Measurements from ENCODE around the gene DHRS4.
"Not testable (repeated sequence)": the region's sequence is repeated elsewhere in the genome, so short reads cannot be mapped to it uniquely, and the experiment has no call there.

DHRS4 gene

DNA sequence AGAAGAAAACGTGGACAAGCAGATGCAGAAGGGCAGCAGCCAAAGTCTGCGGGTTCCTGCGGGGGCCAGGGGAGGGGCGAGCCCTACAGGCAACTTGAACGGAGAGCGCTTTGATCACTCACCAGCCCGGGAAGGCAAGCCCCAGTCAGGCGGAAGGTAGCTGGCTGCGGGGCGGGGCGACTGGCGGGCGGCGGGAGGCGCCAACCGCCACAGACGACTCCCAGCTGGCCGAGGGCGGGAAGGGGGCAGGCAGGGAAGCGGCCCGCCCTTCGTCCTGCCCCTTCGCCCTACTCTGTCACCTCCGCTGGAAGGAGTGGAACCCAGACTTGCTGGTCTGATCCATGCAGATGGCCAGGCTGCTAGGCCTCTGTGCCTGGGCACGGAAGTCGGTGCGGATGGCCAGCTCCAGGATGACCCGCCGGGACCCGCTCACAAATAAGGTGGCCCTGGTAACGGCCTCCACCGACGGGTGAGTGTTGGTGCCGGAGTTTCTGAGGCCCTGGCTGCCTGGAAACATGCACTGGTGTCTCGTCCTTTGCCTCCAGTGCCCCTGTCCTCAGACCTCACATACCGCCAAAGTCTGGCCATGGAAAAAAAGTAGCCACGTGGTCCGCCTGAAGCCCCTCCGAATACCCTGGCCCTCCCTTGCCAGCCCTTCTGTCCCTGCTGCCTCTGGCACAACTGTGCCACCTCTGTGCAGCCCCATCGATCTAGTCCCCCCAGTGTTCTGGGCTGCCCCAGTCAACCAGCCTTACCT is 35.2 kb downstream of the DHRS4 start, which contains the start of gene DHRS4L2:
Gene DHRS4L2, plus strand, starts transcription at position 323 of the 757 bp plus-strand sequence. Its CDS starts 19 bp downstream, at position 342.
- not testable (repeated sequence) for TF ChIP-seq GATA2, GATA3 (IDR thresholded peaks at IDR 0.05; ENCODE audit: low read depth, low read length)

DNA sequence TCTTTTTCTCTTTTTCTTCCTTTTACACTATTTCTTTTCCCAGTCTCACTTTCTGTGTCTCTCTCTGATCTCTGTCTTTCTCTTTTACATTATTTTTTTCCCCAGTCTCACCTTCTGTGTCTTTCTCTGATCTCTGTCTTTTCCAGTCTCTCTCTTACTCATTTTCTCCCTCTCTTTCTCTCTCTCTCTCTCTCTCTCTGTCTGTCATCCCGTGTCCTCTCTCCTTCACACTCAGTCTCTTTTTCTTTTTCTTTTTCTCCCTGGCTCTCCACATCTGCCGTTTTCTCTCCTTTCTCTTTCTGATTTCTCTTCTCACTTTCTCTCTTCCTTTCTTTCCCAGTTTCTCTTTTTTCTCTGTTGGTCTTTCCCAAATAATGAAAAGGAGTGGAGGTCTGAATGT is 57.5 kb downstream of the DHRS4 start:
- no peak for TF ChIP-seq GATA2 (IDR thresholded peaks at IDR 0.05; ENCODE audit: low read depth, low read length)
- TF ChIP-seq GATA3 (IDR thresholded peaks at IDR 0.05; ENCODE audit: low read depth, low read length) = no peak

DNA sequence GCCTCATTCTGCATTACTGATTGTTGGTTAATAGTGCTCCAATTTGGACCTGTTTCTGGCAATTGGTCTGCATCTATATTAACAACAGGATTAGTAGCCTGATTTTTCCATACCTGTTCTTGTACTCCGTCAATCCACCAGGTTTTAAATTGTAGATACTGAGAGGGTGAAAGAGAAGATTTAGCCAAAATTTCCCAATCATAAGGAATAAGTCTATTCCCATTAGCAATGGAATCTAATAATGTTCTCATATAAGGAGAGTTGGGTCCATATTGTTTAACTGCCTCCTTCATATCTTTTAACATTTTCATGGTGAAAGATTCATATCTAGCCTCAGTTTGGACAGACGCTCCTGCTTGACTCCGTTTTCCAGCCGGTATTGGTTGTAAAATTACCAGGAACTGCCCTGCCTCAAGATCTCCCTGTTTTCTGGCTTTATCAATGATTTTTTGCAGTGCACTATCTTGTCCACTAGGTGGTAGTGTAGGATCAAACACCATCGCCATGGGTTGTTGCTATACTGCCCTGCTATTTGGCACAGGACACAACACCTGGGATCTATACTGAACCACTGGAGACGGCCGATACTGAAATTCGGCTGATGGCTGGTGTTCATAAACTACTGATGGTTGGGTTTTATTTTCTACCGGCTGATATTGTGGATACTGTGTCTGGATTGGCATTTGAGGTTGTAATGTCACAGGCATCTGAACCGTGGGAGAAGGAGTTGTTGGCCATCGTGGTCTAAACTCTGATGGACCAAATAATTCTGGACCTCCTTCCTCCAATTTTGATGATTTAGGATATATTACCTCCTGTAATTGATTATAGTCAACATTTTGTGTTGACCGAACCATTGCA is 60.3 kb downstream of the DHRS4 start:
- TF ChIP-seq GATA2 (IDR thresholded peaks at IDR 0.05; ENCODE audit: low read depth, low read length) (no peak), GATA3 (IDR thresholded peaks at IDR 0.05; ENCODE audit: low read depth, low read length) (no peak)
